Neutrophil (primary cell): Measurements from ENCODE around the gene NANOG.
"Not testable (repeated sequence)": the region's sequence is repeated elsewhere in the genome, so short reads cannot be mapped to it uniquely, and the experiment has no call there.

Source experiments
- H3K27ac ChIP-seq: fragments of 200-600 bp; sonication (generic); 2 replicates; pipeline ENCODE4 v1.5.1; 2016; ENCODE audit warnings: mild to moderate bottlenecking, moderate library complexity
- H3K27me3 ChIP-seq: fragments of 200-600 bp; sonication (generic); 2 replicates; pipeline ENCODE4 v1.6.0; 2016; ENCODE audit warnings: mild to moderate bottlenecking
- H3K36me3 ChIP-seq: fragments of 200-600 bp; sonication (generic); 2 replicates; pipeline ENCODE4 v1.5.1; 2017
- H3K4me1 ChIP-seq, 2 experiments: fragments of 200-600 bp in 1 of 2; sonication (generic) in 1 of 2; 1 replicate in 1 of 2; 2 replicates in 1 of 2; pipeline versions ENCODE4 v1.5.1 to v1.6.1; 2013 to 2016; ENCODE audit warnings: low read depth in 1 of 2, low read length in 1 of 2, mild to moderate bottlenecking in 1 of 2, moderate library complexity in 1 of 2; ENCODE audit not compliant: control insufficient read depth in 1 of 2, insufficient read depth in 1 of 2
- H3K4me3 ChIP-seq, 2 experiments: fragments of 200-600 bp in 1 of 2; sonication (generic) in 1 of 2; 1 replicate in 1 of 2; 2 replicates in 1 of 2; pipeline ENCODE4 v1.5.1; 2013 to 2016; ENCODE audit warnings: low read depth in 1 of 2, low read length in 1 of 2, mild to moderate bottlenecking in 1 of 2, moderate library complexity in 1 of 2
- H3K9me3 ChIP-seq: fragments of 200-600 bp; sonication (generic); 2 replicates; pipeline ENCODE4 v1.5.1; 2016
- TF ChIP-seq, protein P1 (sequence below): fragments of 200-600 bp; sonication (generic); IDR thresholded peaks from 2 replicates; pipeline ENCODE4 v1.5.1; 2016; ENCODE audit warnings: antibody characterized with exemption

NANOG gene

DNA sequence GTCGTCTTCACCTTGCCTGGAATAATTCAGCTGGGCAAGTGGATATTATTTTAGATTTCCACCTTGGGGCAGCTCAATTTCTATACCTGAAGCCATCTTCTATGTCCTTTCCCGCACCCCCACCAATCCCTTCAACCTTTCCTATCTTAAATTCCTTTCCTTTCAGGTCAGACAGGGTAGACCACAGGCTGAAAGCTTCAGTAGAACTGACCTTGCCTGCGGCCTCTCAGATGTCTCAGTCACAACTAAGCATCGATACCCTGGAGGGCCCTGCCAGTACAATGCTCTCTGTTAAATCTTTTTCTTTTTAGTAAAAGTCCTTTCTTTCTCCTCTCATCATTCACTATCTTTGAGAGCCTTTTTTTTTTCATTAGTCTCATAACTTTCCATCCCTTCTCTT, 44.6 kb downstream of the NANOG start:
- Histone ChIP-seq H3K4me1 (peaks cover 68 to 70% of the 10 kb centered on the region in 2 experiments), H3K27ac (peak overlapping the region; percentile 93), H3K36me3 (no peaks in the 10 kb centered on the region), H3K27me3 (no peaks in the 10 kb centered on the region), H3K9me3 (no peaks in the 10 kb centered on the region), H3K4me3 (peak overlapping the region in 1 of 2 experiments; percentile 30)
- TF ChIP-seq, protein P1, sequence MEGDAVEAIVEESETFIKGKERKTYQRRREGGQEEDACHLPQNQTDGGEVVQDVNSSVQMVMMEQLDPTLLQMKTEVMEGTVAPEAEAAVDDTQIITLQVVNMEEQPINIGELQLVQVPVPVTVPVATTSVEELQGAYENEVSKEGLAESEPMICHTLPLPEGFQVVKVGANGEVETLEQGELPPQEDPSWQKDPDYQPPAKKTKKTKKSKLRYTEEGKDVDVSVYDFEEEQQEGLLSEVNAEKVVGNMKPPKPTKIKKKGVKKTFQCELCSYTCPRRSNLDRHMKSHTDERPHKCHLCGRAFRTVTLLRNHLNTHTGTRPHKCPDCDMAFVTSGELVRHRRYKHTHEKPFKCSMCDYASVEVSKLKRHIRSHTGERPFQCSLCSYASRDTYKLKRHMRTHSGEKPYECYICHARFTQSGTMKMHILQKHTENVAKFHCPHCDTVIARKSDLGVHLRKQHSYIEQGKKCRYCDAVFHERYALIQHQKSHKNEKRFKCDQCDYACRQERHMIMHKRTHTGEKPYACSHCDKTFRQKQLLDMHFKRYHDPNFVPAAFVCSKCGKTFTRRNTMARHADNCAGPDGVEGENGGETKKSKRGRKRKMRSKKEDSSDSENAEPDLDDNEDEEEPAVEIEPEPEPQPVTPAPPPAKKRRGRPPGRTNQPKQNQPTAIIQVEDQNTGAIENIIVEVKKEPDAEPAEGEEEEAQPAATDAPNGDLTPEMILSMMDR, result no peak

DNA sequence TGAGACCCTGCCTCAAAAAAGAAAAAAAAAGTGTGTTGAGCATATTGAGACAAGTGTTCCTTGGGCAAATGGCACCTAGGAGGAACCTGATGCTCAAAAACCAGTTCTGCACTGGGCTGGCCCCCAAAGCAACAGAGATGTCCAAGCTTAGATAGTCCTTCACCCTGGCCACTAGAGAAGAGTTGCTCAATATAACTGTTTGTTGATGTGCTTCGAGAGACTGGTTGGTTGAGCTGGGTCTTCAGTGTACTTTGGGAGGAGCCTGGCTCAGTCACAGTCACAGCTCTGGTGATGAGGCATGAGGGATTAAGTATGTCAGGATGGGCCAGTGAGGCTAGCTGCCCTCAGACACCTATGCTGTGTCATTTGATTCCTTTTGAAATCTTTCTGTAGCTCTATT, 45.5 kb downstream of the NANOG start:
- H3K36me3 ChIP-seq, result no peaks in the 10 kb centered on the region
- TF ChIP-seq, protein P1, result no peak
- peaks cover 75 to 76% of the 10 kb centered on the region in 2 experiments for H3K4me1 ChIP-seq
- no peaks in the 10 kb centered on the region for H3K27me3 ChIP-seq
- H3K27ac ChIP-seq, result peak overlapping the region; percentile 93
- H3K9me3 ChIP-seq, result no peaks in the 10 kb centered on the region
- peak overlapping the region; percentile 10 to 30 for H3K4me3 ChIP-seq

DNA sequence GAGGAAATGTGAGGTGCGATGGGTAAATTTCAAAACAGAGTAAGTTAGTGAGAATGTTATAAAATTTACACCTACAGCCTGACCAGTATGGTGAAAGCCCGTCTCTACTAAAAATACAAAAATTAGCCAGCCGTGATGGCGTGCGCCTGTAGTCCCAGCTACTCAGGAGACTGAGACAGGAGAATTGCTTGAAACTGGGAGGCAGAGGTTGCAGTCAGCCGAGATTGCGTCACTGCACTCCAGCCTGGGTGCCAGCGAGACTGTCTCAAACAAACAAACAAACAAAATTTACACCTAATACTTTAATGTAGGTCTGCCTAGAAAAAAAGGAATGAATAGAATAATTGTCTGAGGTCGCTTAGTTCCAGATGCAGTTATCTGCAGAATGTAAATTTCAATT, 45.9 kb downstream of the NANOG start:
- TF ChIP-seq, protein P1, result no peak
- Histone ChIP-seq H3K9me3 (no peaks in the 10 kb centered on the region), H3K27ac (peak overlapping the region; percentile 93), H3K27me3 (no peaks in the 10 kb centered on the region), H3K36me3 (no peaks in the 10 kb centered on the region), H3K4me3 (peak overlapping the region in 1 of 2 experiments; percentile 30), H3K4me1 (peaks cover 79 to 80% of the 10 kb centered on the region in 2 experiments)

DNA sequence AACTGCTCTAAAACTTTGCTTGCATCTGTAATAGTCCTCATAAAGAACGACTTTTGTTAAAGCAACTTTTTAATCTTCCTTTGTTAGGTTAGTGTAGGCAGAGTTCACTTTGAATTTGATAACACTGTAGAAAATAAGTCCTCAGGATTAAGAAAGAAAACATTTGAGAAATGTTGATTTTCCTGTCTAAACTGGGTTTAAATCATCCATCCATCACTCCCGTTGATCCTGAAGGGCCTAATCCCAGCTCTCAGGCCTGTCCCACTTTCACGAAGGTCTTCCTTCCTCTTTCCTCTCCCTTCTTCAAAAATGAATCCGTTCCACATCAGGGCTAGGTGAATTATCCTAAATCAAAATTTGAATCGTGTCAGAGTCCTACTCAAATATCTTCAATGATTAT, 46.6 kb downstream of the NANOG start:
- Histone ChIP-seq H3K36me3 (no peaks in the 10 kb centered on the region), H3K4me1 (peaks cover 86% of the 10 kb centered on the region in 2 experiments), H3K9me3 (no peaks in the 10 kb centered on the region), H3K27me3 (no peaks in the 10 kb centered on the region), H3K27ac (peak overlapping the region; percentile 93), H3K4me3 (peak overlapping the region in 1 of 2 experiments; percentile 30)
- TF ChIP-seq, protein P1, result no peak

DNA sequence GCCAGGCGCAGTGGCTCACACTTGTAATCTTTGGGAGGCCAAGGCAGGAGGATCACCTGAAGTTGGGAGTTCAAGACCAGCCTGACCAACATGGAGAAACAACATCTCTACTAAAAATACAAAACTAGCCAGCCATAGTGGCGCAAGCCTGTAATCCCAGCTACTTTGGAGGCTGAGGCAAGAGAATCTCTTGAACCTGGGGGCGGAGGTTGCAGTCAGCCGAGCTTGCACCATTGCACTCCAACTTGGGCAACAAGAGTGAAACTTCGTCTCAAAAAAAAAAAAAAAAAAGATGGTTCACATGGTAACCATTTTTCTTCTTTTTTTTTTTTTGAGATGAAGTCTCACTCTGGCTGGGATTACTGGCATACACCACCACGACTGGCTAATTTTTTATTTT, 48.2 kb downstream of the NANOG start:
- H3K9me3 ChIP-seq, result no peaks in the 10 kb centered on the region
- peaks cover 94 to 98% of the 10 kb centered on the region in 2 experiments for H3K4me1 ChIP-seq
- no peaks in the 10 kb centered on the region for H3K36me3 ChIP-seq
- TF ChIP-seq, protein P1, result peak; percentile 11
- H3K27me3 ChIP-seq, result no peaks in the 10 kb centered on the region
- no peak overlapping the region for H3K4me3 ChIP-seq
- peak overlapping the region; percentile 93 for H3K27ac ChIP-seq

DNA sequence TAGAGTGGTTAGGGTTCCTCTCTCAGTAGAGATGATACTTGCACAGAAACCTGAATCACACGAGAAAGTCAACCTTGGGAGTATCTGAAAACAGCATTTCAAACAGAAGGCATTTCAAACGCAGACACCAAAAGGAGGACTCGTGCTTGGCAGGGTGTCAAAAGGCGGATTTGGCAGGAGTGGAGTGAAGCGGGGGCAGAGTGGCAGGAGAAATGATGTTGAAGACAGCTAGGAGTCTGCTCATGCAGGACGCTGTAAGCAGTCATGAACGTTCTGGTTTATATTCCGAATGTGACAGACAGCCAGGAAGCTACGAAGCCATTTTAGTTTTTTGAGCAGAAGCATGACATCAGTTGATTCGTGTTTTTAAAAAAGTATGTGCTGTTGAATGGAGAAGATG, 50.0 kb downstream of the NANOG start:
- peak overlapping the region; percentile 69 for H3K27ac ChIP-seq
- H3K27me3 ChIP-seq, H3K4me3 ChIP-seq, H3K9me3 ChIP-seq, H3K36me3 ChIP-seq: not testable (repeated sequence)
- peaks cover 85 to 90% of the 10 kb centered on the region in 2 experiments for H3K4me1 ChIP-seq

DNA sequence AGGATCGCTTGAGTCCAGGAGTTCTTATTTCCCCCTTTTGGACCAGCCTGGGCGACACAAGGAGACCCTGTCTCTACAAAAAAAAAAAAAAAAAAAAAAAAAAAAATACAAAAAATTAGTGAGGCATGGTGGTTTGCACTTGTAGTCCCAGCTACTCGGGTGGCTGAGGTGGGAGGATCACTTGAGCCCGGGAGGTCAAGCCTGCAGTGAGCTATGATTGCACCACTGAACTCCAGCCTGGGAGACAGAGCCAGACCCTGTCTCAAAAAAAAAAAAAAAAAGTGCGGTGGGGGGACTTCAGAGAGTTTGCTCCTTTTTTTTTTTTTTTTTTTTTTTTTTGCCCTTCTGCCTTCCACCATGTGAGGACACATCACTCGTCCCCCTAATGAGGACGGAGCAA, 50.6 kb downstream of the NANOG start:
- H3K36me3 ChIP-seq, H3K27me3 ChIP-seq, H3K9me3 ChIP-seq, H3K4me3 ChIP-seq: not testable (repeated sequence)
- Histone ChIP-seq H3K4me1 (peaks cover 85 to 90% of the 10 kb centered on the region in 2 experiments), H3K27ac (peak overlapping the region; percentile 69)

DNA sequence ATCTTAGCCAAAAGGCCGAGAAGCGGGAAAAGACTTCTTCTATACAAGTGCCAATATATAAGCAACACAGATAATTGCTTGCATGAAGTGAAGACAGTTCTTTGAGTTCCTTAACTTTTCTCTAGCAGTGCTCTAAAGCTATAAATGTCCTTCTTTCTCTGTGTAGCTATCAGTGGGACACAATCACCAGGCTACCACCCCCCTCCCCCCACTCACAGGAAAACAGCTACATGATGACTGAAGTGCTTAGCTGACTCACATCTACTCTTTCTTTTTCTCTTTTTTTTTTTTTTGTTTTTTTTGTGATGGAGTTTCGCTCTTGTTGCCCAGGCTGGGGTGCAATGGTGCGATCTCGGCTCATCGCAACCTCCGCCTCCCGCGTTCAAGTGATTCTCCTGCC, 53.2 kb downstream of the NANOG start:
- H3K36me3 ChIP-seq, H3K27me3 ChIP-seq, H3K9me3 ChIP-seq: not testable (repeated sequence)
- H3K27ac ChIP-seq, result peak overlapping the region; percentile 93
- H3K4me1 ChIP-seq, result peaks cover 84 to 85% of the 10 kb centered on the region in 2 experiments
- H3K4me3 ChIP-seq, result peak overlapping the region; percentile 38 to 44

DNA sequence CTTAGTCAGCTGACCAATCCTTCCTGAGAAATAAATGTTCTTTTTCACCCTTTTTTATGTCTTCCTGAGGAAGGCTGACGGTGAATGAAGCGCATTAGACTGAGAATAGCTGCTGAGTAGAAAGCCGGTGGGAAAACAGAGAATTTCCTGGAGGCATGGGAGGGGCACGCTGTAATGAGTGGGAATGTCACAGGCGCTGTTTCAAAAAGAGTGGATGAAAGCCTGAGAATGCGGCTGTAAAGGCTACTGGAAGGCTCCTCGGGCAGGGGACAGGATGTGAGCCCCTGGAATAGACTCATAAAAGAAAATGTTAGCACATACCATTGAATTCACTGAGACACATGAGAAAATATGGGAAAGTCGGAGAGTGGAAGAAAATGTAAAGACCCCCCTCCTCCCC, 53.9 kb downstream of the NANOG start:
- peak overlapping the region; percentile 38 to 44 for H3K4me3 ChIP-seq
- H3K36me3 ChIP-seq, H3K27me3 ChIP-seq, H3K9me3 ChIP-seq: not testable (repeated sequence)
- peaks cover 83 to 85% of the 10 kb centered on the region in 2 experiments for H3K4me1 ChIP-seq
- H3K27ac ChIP-seq, result peak overlapping the region; percentile 93
